NOMO-1 (cell line): ENCODE data around the gene EPHB6.

Experiments
- DNase-seq, 2 experiments: peaks; one replicate each; lab custom pipeline; 2025; ENCODE audit not compliant: unreplicated experiment in 2 of 2; lab: John Stamatoyannopoulos, UW

EPHB6 gene, protein sequence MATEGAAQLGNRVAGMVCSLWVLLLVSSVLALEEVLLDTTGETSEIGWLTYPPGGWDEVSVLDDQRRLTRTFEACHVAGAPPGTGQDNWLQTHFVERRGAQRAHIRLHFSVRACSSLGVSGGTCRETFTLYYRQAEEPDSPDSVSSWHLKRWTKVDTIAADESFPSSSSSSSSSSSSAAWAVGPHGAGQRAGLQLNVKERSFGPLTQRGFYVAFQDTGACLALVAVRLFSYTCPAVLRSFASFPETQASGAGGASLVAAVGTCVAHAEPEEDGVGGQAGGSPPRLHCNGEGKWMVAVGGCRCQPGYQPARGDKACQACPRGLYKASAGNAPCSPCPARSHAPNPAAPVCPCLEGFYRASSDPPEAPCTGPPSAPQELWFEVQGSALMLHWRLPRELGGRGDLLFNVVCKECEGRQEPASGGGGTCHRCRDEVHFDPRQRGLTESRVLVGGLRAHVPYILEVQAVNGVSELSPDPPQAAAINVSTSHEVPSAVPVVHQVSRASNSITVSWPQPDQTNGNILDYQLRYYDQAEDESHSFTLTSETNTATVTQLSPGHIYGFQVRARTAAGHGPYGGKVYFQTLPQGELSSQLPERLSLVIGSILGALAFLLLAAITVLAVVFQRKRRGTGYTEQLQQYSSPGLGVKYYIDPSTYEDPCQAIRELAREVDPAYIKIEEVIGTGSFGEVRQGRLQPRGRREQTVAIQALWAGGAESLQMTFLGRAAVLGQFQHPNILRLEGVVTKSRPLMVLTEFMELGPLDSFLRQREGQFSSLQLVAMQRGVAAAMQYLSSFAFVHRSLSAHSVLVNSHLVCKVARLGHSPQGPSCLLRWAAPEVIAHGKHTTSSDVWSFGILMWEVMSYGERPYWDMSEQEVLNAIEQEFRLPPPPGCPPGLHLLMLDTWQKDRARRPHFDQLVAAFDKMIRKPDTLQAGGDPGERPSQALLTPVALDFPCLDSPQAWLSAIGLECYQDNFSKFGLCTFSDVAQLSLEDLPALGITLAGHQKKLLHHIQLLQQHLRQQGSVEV

DNA sequence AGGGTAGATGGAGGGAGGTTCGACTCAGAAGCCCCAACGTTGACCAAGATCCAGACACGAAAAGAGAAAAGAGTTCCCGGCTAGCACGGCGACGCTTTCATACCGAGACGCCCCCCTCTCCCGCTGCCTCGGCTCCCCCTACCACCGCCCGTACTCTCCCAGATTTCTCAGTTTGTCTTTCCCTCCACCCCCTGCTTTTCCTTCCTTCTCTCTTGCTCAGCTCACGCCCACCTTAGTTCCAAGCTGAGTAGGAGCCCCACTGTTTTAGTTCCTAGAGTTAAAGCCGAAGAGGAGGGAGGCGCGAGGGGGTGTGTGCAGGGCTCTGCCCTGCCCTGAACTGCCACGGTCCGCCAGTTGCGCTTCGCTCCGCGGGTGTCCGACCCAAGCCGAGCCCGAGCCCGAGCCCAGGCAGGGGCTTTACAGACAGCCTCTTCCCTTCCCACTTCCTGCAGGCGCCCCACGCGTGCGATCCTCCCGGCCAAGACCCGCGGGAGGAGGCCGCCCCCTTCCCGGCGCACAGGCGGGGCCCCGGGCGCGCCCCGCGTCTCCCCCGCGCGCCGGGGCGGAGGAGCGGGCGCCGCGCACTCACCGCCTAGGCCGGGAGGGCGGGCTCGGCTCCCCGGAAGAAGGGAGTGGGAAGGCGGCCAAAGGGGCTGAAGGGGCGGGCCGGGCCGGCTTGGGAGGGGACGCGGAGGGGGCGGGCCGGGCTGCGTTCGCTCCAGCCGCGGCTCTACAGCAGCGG lies at the start of gene EPHB6:
Gene EPHB6 (plus strand): TSS at position 705 of the 742 bp plus-strand sequence. CDS start 8,152 bp downstream, outside the sequence.
- peak; percentile 33 to 50 for DNase-seq

DNA sequence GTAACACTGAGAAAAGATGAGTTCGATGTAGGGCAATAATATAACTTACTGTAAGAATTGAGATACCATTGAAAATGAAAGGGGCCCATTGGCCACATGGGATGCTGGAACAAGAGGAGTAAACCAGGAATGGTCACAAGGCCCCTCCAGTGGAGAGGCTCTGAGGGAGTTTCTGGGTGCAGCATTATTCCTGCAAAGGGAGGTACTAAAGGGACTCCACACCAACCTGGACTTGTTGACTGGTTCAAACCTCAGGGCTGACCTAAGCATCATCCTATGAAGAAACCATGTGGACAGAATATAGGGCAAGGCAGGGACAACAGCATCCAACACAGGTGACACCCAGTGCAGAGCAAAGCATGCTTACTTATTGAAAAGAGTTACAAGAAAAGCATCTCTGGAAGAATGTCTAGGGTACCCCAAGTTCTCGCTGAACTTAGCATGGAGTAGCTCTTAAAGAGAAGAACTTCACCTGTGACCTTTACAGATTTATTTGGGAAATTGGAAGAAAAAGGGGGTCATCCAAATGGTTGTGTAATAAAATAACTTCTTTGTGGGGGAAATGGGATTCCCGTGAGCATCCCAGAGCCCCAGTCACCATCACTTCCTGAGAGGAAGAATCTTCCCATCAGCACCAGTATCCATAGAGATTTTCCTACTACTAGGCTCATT lies 49.4 kb upstream of the EPHB6 start:
- DNase-seq = no peak

DNA sequence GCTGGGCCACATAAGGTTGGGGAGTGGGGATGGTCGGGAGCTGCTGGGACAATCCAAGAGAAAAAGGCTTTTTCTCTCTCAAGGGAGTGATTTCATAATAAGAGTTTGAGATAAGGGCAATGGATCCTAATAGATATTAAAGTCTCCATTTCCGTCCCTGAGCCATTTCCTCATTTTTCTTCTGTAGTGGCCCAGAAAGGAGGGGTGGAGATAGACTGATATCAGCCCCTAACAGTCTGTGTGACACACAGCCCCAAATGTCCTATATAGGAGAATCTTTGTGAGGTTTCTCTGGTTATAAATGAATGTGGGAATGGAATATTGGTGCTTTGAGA lies 48.9 kb upstream of the EPHB6 start:
- no peak for DNase-seq

DNA sequence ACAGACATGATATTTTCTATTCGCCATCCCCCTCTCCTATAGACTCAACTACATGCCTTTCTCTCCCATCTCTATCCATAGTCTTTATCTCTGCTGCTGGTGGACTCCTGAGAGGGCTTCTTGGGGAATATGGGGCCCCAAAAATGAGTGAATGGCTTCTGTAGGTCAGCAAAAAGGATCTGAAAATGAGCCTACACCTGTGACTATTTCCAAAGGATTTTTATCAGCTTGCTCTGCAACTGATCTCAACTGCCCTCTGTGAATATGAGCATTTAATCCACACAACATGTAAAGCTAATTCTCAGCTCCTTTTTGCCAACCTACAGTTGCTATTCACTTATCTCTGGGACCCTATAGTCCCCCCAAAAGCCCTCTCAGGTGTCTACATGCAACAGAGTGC lies 47.9 kb upstream of the EPHB6 start:
- no peak for DNase-seq

DNA sequence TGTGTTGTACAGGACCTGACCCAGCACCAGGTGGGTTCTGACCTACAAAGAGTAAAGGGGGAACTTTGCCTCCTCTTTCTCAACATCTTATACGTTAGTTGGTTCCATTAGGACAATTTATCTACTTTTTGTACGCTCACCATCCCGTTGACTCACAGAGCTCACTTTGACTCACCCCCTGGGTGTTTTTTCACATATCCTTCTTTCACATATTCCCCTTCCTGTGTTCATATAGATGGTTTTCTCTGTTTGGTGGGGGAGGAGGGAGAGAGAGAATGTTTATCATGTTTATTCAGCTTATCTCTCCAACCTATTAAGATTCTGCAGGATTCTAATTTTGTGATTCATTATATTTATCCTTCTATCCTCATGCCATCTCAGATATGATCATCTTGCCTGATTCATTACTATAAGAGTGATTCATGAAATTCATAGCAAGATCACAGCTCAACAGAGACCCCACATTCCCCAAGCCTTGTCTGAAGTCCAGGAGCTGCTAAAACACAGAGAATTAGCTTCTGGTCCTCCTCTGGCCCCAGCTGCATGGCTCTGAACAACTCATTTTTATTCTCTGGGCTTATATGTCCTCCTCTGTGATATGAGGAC lies 46.9 kb upstream of the EPHB6 start:
- no peak for DNase-seq

DNA sequence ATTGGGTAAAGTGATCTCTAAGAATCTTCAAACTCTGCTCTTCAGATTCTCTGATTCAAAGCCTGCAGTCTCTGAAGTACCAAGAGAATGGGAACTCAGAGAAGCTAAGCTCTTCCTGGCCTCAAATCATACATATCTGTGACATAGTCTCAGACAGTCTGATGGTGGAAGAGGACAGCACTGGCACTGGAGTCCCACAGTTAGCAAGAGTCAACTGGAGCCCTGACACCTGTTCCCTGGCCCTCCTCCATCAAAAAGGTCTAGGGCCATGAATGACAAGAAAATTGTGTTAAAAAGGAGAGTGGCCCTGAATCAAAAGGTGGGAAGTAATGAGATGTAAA lies 46.4 kb upstream of the EPHB6 start:
- DNase-seq = no peak

DNA sequence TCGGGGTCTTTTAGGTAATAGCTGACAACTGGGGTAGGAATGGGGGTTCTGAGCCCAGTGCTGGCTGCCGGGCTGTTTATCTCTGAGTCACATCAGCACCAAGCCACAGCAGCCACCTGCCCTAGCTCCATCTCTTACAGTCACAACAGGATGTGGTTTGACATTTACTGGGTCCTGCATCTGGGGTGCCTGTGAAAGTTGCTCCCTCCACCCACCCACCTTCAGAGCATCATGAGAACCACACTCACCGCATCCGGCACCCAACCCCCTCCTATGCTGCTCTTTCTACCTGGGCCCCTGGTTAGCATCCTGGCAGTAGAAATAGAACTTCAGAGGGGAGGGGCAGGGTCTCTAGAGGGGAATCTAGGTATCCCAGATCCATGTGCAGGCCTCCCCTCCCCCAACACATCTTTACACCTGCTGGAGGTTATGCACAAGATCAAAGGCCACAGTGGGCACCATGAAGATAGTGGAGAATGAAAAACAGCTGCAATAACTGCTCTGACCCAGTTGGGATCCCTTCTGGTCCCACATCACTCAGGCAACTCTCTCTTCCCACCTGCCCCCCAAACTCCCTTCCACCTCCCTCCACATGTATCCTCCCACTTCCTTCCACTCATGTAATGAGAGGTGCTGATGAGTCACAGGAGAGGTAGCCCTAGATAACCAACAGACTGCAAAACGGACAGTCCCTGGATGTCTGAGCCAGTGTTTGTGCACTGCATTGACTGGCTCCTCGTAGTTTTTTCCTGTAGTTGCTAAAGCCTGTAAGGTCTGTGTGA lies 45.9 kb upstream of the EPHB6 start:
- no peak for DNase-seq

DNA sequence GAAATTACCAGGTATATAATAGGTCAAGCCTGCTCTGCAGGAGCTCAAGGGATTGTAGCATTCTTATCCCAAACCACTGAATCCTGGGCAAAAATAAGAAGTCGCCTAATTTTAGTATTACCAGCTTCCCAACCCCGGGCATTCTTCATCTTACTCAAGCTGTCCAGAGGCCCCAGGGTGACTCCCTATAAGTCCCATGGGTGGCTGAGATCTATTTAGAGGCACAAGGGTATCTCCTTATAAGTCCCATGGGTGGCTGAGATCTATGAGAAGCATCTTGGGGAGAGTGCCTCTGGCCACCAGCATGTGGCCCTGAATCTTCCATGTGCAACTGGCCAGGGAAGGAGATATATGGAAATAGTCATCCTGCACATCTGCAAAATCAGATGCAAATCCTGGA lies 45.2 kb upstream of the EPHB6 start:
- no peak for DNase-seq

DNA sequence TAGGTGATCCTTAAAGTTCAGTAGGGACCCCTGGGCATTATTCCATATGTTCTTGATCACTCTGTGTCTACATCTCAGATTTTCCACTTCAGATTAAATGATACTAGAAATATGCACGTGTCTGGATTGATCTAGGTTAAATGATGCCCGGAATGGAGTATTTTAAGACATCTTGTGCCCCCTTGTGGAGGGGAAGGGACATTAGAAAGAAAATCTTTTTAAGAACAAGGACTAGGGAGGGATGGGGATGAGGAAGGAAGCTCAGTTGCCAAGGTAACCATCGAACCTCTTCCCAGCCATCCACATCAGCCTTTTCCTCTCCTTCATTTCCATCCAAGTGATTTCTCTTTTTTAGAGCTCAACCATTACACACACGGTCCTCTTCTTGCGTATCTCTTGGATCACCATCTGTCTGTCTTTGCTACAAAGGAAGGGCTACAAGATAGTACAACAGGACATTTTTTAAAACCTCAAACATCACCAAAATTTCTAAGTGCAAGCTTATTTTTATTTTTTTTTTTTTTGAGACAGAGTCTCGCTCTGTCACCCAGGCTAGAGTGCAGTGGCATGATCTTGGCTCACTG lies 43.6 kb upstream of the EPHB6 start:
- DNase-seq = peak in 1 of 2 experiments; percentile 15

DNA sequence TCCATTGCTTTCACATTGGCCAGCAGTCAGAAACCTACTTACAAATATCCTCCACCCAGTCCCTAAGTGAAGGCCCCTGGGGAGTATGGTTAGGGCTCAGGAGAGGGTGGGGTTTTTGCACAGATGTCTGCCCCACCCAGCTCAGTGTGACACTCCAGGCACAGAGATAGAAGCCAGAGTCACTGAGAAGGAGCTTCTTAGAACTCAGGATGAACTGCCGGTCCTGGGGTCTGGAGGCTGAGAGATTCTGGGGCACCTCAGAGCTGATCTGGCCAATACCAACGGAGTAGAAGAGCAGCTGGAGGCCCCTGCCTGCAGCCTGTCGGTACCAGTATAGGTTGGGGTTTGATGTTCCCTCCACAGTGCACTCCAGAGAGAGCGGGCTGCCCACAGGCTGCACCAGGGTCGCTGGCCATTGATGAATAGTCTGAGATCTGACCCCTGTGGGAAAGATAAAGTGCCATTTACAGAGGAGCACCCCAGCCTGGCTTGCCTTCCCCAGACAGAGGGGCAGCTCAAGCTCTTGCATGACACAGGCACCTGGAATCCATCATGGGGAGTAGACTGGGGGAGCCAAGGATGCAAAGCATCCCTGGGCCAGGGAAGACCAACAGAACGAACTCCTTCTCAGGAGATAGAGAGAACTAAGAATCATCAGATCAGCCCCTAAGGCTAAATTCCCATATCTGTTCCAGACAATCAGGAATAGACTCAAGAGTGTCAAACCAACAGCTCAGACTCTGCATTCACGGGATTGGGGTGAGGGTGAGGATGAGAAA lies 42.2 kb upstream of the EPHB6 start:
- no peak for DNase-seq

DNA sequence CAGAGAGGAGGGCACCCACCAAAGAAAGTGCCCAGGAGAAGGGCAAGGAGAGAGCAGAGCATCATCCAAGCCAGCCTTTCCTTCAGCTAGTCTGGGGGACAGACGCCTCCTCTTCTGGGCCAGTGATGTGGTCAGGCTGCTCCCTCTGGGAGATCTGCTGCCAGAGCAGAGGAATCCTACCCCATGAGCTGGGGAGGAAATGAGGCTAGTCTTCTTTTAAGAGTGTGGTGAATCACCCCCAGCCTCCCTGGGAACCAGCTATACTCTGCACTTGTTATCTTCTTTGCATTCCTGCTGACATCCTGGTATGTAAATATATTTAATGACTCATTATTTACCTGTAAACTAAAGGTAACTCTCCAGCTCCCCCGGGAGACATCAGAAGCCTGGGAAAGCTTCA lies 41.6 kb upstream of the EPHB6 start:
- DNase-seq = no peak

DNA sequence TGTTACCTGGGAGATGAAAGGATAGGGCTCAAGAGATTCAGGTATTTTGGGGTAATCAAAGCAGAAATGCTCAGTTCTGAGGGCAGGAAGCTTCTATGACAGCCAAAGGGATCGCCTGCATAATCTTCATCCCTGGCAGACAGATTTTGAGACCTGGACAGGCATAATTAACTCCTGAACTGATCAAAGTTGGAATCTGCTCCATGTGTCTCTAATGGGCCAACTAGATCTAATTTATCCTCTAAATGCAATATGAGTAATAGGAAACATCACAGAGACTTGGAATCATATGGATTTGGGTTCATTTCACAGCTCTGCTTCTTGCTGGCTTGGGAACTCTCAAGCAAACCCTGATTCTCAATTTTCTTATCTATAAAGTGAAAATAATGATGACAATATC lies 41.2 kb upstream of the EPHB6 start:
- no peak for DNase-seq

DNA sequence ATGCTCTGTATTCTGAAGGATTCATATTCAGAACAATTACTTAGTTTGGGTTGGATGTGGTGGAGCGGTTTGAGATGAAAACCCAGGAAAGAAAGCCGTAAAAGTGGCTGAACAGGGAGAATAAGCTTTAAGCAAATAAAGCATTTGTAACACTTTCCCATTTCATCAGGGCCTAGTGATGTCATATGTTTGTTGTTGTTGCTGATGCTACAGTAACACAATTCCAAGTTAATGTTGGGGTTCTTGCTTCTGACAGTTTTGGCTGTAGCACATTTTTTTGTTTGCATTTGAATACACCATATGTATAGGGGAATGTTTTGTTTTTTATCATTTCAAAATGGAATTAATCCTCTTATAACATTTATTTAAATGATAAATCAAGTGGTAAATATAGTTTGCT lies 40.4 kb upstream of the EPHB6 start:
- no peak for DNase-seq

DNA sequence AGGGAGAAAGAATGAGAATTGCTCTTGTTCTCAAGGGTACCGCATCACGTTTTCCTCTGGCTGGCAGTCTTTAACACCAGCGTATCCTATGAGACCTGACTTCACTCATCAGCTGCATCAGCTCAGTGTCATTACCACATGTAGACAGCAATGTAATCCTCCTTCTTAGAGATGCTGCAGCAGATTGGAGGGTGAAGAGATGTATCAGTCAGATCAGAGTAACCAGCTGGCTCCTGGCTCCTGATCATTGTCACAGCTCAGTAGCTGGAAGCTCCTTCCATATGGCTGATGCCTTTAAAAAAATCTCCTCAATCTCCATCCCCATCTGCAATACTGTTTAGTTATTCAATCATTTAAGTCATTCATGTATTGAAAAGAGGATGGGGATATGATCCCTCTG lies 39.7 kb upstream of the EPHB6 start:
- no peak for DNase-seq

DNA sequence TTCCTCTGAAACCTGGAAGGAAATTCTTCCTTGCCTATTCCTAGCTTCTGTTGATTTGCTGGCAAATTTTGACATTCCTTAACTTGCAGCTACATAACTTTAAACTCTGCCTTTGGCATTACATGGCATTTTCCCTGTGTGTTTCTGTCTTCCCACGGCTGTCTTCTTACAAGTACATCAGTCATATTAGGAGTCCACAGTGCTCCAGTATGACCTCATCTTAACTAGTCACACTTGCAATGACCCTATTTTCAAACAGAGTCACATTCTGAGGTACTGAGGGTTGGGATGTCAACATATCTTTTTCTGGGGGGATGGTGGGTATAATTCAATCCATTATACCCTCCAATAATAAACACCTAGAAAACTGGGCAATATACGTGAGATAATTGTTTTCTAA lies 37.4 kb upstream of the EPHB6 start:
- DNase-seq = no peak

DNA sequence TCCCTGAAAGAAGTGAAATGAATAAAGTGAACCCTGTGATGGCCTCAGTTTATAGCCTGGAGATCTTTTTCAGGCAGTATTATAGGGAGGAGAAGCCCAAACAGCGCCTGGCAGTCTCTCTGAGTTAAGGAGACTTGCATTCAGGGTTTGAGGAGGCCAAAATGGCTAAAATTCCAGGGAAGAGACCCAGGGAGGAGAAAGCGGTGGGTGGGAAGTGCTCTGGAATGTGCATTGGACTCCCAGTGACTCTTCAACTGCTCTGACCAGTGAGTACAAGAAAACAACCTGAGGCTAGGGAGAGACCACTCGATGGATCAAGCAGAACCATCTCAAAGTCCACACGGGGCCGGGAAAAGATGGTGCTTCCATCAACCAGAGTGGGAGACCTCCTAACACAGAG lies 35.3 kb upstream of the EPHB6 start:
- no peak for DNase-seq

DNA sequence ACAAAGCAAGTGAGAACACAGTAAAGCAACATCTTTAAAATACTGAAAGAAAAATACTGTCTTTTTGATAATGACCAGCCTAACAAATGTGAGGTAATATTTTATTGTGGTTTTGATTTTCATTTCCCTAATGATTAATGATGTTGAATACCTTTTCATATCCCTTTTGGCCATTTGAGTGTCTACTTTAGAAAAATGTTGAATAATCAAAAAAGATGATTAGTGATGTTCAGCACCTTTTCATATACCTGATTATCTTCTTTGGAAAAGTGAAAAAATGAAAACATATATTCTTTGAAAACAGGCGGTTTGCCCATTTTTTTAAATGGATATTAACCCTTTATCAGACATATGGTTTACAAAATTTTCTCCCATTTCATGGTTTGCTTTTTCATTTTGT lies 32.2 kb upstream of the EPHB6 start:
- no peak for DNase-seq

DNA sequence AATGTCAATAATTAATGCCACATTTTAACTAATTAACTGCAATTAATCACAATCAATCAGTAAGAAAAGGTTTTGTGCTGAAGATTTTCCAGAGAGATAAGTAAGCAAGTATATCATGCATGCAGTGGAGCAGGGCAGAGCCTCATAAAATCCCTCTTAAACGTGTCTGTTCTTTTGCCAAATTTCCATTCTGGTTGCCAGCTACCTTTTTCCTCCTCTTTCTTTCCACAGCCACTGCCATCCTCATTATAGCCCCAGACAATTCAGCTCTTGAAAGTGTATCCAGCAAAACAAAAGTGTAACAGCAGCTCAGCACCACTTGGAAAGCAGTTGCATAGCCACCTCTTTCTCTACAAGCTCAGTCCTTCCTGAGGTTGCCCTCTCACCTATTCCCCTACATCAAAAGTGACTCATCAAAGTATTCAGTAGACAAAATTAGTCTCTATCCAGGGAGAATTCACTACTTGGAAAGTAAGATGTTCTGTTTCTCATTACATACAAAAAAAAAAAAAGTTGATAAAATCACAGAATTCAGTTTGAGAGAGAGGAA lies 26.9 kb upstream of the EPHB6 start:
- DNase-seq = no peak
